ENCODE measurements around the gene GRIP1.

GRIP1 gene

GRCh38 chr12:66563220-66563619 is 115.7 kb downstream of the GRIP1 start:
- no peak overlapping the region for H3K4me3 ChIP-seq (ENCODE audit: low read length in 2 of 2)
- no peaks in the 10 kb centered on the region for H3K27me3 ChIP-seq (ENCODE audit: control insufficient read depth in 1 of 2, insufficient read depth in 2 of 2, low read length in 2 of 2)
- no peak overlapping the region for H3K27ac ChIP-seq (ENCODE audit: low read length)
- H3K9me3 ChIP-seq (ENCODE audit: control insufficient read depth in 2 of 2, low read length in 2 of 2), result peaks cover 0 to 8% of the 10 kb centered on the region in 2 donors
- H3K36me3 ChIP-seq (ENCODE audit: control insufficient read depth in 2 of 2, insufficient read depth in 2 of 2, low read length in 2 of 2), result no peaks in the 10 kb centered on the region
- no peaks in the 10 kb centered on the region for H3K4me1 ChIP-seq (ENCODE audit: control insufficient read depth, insufficient read depth, low read length)
- no peak overlapping the region for H3K9ac ChIP-seq (ENCODE audit: low read length in 2 of 2)

DNA sequence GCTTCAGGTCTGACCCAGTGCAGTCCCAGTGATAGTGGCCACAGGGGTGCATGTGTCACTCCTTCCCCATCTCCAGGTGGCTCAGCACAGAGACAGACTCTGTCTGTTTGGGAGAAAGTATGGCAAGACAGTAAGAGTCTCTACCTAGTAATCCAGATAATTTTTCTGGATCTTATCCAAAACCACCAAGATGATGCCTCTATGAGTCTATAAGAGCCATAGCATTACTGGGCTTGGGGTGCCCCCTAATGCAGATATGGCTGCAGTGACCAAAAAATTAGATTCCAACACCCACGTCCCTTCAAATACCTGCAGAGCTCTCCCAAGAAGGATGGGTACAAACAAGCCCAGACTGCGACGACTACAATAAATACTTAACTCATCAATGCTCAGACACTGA is 123.8 kb downstream of the GRIP1 start:
- Histone ChIP-seq H3K4me3 (ENCODE audit: low read length in 2 of 2) (no peak overlapping the region), H3K9me3 (ENCODE audit: control insufficient read depth in 2 of 2, low read length in 2 of 2) (no peaks in the 10 kb centered on the region), H3K9ac (ENCODE audit: low read length in 2 of 2) (no peak overlapping the region), H3K27ac (ENCODE audit: low read length) (no peak overlapping the region), H3K36me3 (ENCODE audit: control insufficient read depth in 2 of 2, insufficient read depth in 2 of 2, low read length in 2 of 2) (no peaks in the 10 kb centered on the region), H3K4me1 (ENCODE audit: control insufficient read depth, insufficient read depth, low read length) (no peaks in the 10 kb centered on the region), H3K27me3 (ENCODE audit: control insufficient read depth in 1 of 2, insufficient read depth in 2 of 2, low read length in 2 of 2) (no peaks in the 10 kb centered on the region)

- no peaks in the 10 kb centered on the region for H3K36me3 ChIP-seq (ENCODE audit: control insufficient read depth in 2 of 2, insufficient read depth in 2 of 2, low read length in 2 of 2)
- no peaks in the 10 kb centered on the region for H3K27me3 ChIP-seq (ENCODE audit: control insufficient read depth in 1 of 2, insufficient read depth in 2 of 2, low read length in 2 of 2)
- no peak overlapping the region for H3K27ac ChIP-seq (ENCODE audit: low read length)
- H3K9me3 ChIP-seq (ENCODE audit: control insufficient read depth in 2 of 2, low read length in 2 of 2), result no peaks in the 10 kb centered on the region
- H3K9ac ChIP-seq (ENCODE audit: low read length in 2 of 2), result no peak overlapping the region
- H3K4me3 ChIP-seq (ENCODE audit: low read length in 2 of 2), result no peak overlapping the region
- H3K4me1 ChIP-seq (ENCODE audit: control insufficient read depth, insufficient read depth, low read length), result no peaks in the 10 kb centered on the region
Observed at GRCh38 chr12:66552716-66553115, 126.2 kb downstream of the GRIP1 start.

DNA sequence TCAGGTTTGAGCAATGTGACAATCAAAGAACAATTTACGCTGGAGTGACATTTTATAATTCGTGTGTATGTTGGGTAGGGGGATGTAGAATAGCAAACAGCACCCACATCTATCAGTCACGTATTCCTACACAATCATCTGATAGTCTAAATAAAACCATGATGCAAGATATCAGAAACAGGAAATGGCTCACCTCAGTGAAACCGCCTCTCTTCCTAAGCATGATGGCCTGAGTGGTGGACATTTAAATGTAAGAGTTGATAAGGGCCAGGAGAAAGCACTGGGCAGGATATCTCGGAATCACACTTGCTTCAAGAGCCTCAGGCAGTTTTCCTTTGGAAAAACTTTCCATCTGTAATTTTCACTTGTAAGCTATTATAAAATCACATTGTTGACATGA is 128.2 kb downstream of the GRIP1 start:
- Histone ChIP-seq H3K36me3 (ENCODE audit: control insufficient read depth in 2 of 2, insufficient read depth in 2 of 2, low read length in 2 of 2) (no peaks in the 10 kb centered on the region), H3K27ac (ENCODE audit: low read length) (no peak overlapping the region), H3K9me3 (ENCODE audit: control insufficient read depth in 2 of 2, low read length in 2 of 2) (no peaks in the 10 kb centered on the region), H3K4me3 (ENCODE audit: low read length in 2 of 2) (no peak overlapping the region), H3K4me1 (ENCODE audit: control insufficient read depth, insufficient read depth, low read length) (no peaks in the 10 kb centered on the region), H3K27me3 (ENCODE audit: control insufficient read depth in 1 of 2, insufficient read depth in 2 of 2, low read length in 2 of 2) (no peaks in the 10 kb centered on the region), H3K9ac (ENCODE audit: low read length in 2 of 2) (no peak overlapping the region)

DNA sequence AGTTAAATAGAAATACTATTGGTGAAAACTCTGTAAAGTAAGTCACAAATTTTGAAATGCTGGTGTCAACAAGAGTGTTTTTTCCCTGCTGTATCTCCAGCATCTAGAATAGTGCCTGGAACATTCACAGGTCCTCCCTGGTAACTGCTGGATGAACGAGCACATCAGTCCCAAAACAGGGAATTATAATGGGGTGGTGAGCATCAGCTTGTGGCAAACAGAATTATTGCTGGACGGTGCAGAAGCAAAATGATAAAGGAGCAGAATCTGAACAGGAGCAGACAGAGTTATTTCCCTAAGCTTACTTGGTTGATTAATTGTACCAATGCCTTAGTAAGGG is 129.9 kb downstream of the GRIP1 start:
- no peaks in the 10 kb centered on the region for H3K36me3 ChIP-seq (ENCODE audit: control insufficient read depth in 2 of 2, insufficient read depth in 2 of 2, low read length in 2 of 2)
- no peak overlapping the region for H3K4me3 ChIP-seq (ENCODE audit: low read length in 2 of 2)
- no peaks in the 10 kb centered on the region for H3K4me1 ChIP-seq (ENCODE audit: control insufficient read depth, insufficient read depth, low read length)
- H3K9ac ChIP-seq (ENCODE audit: low read length in 2 of 2), result no peak overlapping the region
- no peak overlapping the region for H3K27ac ChIP-seq (ENCODE audit: low read length)
- no peaks in the 10 kb centered on the region for H3K9me3 ChIP-seq (ENCODE audit: control insufficient read depth in 2 of 2, low read length in 2 of 2)
- H3K27me3 ChIP-seq (ENCODE audit: control insufficient read depth in 1 of 2, insufficient read depth in 2 of 2, low read length in 2 of 2), result no peaks in the 10 kb centered on the region

GRCh38 chr12:66548338-66549049 is 130.4 kb downstream of the GRIP1 start:
- H3K27ac ChIP-seq (ENCODE audit: low read length), result no peak overlapping the region

GRCh38 chr12:66541426-66541825 is 137.4 kb downstream of the GRIP1 start:
- Histone ChIP-seq H3K4me1 (ENCODE audit: control insufficient read depth, insufficient read depth, low read length) (no peaks in the 10 kb centered on the region), H3K9me3 (ENCODE audit: control insufficient read depth in 2 of 2, low read length in 2 of 2) (no peaks in the 10 kb centered on the region), H3K9ac (ENCODE audit: low read length in 2 of 2) (no peak overlapping the region)

More at GRCh38 chr12:66548338-66549049, 130.4 kb downstream of the GRIP1 start:
- no peak overlapping the region for H3K9ac ChIP-seq (ENCODE audit: low read length in 2 of 2)
- no peaks in the 10 kb centered on the region for H3K27me3 ChIP-seq (ENCODE audit: control insufficient read depth in 1 of 2, insufficient read depth in 2 of 2, low read length in 2 of 2)
- no peak overlapping the region for H3K4me3 ChIP-seq (ENCODE audit: low read length in 2 of 2)
- H3K4me1 ChIP-seq (ENCODE audit: control insufficient read depth, insufficient read depth, low read length), result no peaks in the 10 kb centered on the region
- H3K36me3 ChIP-seq (ENCODE audit: control insufficient read depth in 2 of 2, insufficient read depth in 2 of 2, low read length in 2 of 2), result no peaks in the 10 kb centered on the region
- H3K9me3 ChIP-seq (ENCODE audit: control insufficient read depth in 2 of 2, low read length in 2 of 2), result no peaks in the 10 kb centered on the region

GRCh38 chr12:66539431-66539830 is 139.4 kb downstream of the GRIP1 start:
- Histone ChIP-seq H3K9me3 (ENCODE audit: control insufficient read depth in 2 of 2, low read length in 2 of 2) (no peaks in the 10 kb centered on the region), H3K4me1 (ENCODE audit: control insufficient read depth, insufficient read depth, low read length) (no peaks in the 10 kb centered on the region), H3K36me3 (ENCODE audit: control insufficient read depth in 2 of 2, insufficient read depth in 2 of 2, low read length in 2 of 2) (no peaks in the 10 kb centered on the region)

More at GRCh38 chr12:66541426-66541825, 137.4 kb downstream of the GRIP1 start:
- Histone ChIP-seq H3K27ac (ENCODE audit: low read length) (no peak overlapping the region), H3K27me3 (ENCODE audit: control insufficient read depth in 1 of 2, insufficient read depth in 2 of 2, low read length in 2 of 2) (no peaks in the 10 kb centered on the region), H3K36me3 (ENCODE audit: control insufficient read depth in 2 of 2, insufficient read depth in 2 of 2, low read length in 2 of 2) (no peaks in the 10 kb centered on the region), H3K4me3 (ENCODE audit: low read length in 2 of 2) (no peak overlapping the region)

GRCh38 chr12:66538970-66539369 is 139.9 kb downstream of the GRIP1 start:
- Histone ChIP-seq H3K27ac (ENCODE audit: low read length) (no peak overlapping the region), H3K9me3 (ENCODE audit: control insufficient read depth in 2 of 2, low read length in 2 of 2) (no peaks in the 10 kb centered on the region), H3K4me1 (ENCODE audit: control insufficient read depth, insufficient read depth, low read length) (no peaks in the 10 kb centered on the region), H3K9ac (ENCODE audit: low read length in 2 of 2) (no peak overlapping the region), H3K4me3 (ENCODE audit: low read length in 2 of 2) (no peak overlapping the region), H3K36me3 (ENCODE audit: control insufficient read depth in 2 of 2, insufficient read depth in 2 of 2, low read length in 2 of 2) (no peaks in the 10 kb centered on the region), H3K27me3 (ENCODE audit: control insufficient read depth in 1 of 2, insufficient read depth in 2 of 2, low read length in 2 of 2) (no peaks in the 10 kb centered on the region)

More at GRCh38 chr12:66539431-66539830, 139.4 kb downstream of the GRIP1 start:
- Histone ChIP-seq H3K9ac (ENCODE audit: low read length in 2 of 2) (no peak overlapping the region), H3K4me3 (ENCODE audit: low read length in 2 of 2) (no peak overlapping the region), H3K27ac (ENCODE audit: low read length) (no peak overlapping the region), H3K27me3 (ENCODE audit: control insufficient read depth in 1 of 2, insufficient read depth in 2 of 2, low read length in 2 of 2) (no peaks in the 10 kb centered on the region)

- Histone ChIP-seq H3K4me1 (ENCODE audit: control insufficient read depth, insufficient read depth, low read length) (no peaks in the 10 kb centered on the region), H3K27ac (ENCODE audit: low read length) (no peak overlapping the region), H3K9ac (ENCODE audit: low read length in 2 of 2) (no peak overlapping the region), H3K9me3 (ENCODE audit: control insufficient read depth in 2 of 2, low read length in 2 of 2) (no peaks in the 10 kb centered on the region), H3K36me3 (ENCODE audit: control insufficient read depth in 2 of 2, insufficient read depth in 2 of 2, low read length in 2 of 2) (no peaks in the 10 kb centered on the region), H3K4me3 (ENCODE audit: low read length in 2 of 2) (no peak overlapping the region), H3K27me3 (ENCODE audit: control insufficient read depth in 1 of 2, insufficient read depth in 2 of 2, low read length in 2 of 2) (no peaks in the 10 kb centered on the region)
Observed at GRCh38 chr12:66537876-66538275, 141.0 kb downstream of the GRIP1 start.

DNA sequence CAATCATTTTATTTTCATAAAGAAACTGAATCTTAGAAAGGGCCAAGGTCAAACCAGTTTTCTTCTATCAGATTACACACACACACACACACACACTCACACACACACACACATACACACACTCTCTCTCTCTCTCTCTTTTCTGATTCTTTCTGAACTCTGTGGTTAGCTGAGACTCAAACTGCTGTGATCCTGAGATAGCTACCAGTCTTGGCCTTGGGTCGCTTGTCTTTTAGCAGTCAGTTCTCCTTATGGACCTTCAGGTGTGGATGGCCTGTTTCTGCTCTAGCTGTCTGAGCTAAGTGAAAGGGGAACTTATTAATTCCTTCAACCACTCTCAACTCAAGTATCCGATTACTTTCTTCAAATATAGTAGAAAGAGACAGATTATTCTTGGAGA is 145.1 kb downstream of the GRIP1 start:
- H3K27ac ChIP-seq (ENCODE audit: low read length), result no peak overlapping the region

More for the DNA sequence above, 145.1 kb downstream of the GRIP1 start:
- Histone ChIP-seq H3K9me3 (ENCODE audit: control insufficient read depth in 2 of 2, low read length in 2 of 2) (no peaks in the 10 kb centered on the region), H3K36me3 (ENCODE audit: control insufficient read depth in 2 of 2, insufficient read depth in 2 of 2, low read length in 2 of 2) (no peaks in the 10 kb centered on the region), H3K27me3 (ENCODE audit: control insufficient read depth in 1 of 2, insufficient read depth in 2 of 2, low read length in 2 of 2) (no peaks in the 10 kb centered on the region), H3K9ac (ENCODE audit: low read length in 2 of 2) (no peak overlapping the region), H3K4me3 (ENCODE audit: low read length in 2 of 2) (no peak overlapping the region), H3K4me1 (ENCODE audit: control insufficient read depth, insufficient read depth, low read length) (no peaks in the 10 kb centered on the region)
